ENCODE data around the gene RFC5.

DNA sequence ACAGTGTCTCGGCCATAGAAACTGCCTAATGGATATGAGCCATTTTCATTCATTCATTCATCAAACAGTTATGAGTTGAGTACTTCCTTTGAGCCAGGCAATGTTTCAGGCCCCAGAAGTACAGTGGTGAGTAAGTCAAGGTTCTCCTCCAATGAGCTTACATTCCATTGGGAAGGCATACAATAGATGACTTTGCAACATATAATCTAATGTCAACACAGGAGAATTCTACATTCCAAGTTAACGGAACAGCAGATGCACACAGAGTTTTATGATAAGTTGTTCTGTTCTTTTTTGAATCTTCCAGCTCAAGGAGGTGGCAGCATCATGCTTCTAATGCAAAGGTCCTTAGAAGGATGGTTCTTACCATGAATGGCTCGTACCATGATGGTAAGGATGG lies 3.2 kb upstream of the RFC5 start:
- TF ChIP-seq, protein P1, sequence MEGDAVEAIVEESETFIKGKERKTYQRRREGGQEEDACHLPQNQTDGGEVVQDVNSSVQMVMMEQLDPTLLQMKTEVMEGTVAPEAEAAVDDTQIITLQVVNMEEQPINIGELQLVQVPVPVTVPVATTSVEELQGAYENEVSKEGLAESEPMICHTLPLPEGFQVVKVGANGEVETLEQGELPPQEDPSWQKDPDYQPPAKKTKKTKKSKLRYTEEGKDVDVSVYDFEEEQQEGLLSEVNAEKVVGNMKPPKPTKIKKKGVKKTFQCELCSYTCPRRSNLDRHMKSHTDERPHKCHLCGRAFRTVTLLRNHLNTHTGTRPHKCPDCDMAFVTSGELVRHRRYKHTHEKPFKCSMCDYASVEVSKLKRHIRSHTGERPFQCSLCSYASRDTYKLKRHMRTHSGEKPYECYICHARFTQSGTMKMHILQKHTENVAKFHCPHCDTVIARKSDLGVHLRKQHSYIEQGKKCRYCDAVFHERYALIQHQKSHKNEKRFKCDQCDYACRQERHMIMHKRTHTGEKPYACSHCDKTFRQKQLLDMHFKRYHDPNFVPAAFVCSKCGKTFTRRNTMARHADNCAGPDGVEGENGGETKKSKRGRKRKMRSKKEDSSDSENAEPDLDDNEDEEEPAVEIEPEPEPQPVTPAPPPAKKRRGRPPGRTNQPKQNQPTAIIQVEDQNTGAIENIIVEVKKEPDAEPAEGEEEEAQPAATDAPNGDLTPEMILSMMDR (IDR thresholded peaks at IDR 0.05 in 8 of 11, conservative IDR thresholded peaks at IDR 0.05 in 3 of 11), result no peak
- TF ChIP-seq POLR2AphosphoS5 (IDR thresholded peaks at IDR 0.05), result no peak
- TF ChIP-seq POLR2A (IDR thresholded peaks at IDR 0.05), result no peak

All from spleen (tissue), 7 donors.